GM18951 (cell line): ENCODE results near the gene PIEZO1.

ENCODE experiments used
- POLR2A ChIP-seq: IDR thresholded peaks from 4 replicates; pipeline ENCODE4 v1.6.1; 2011; ENCODE audit warnings: mild to moderate bottlenecking; ENCODE audit not compliant: insufficient read length, insufficient read depth; ENCODE audit errors: extremely low read depth
- in situ Hi-C: fragments of 300-500 bp; cut with MboI; formaldehyde crosslinking; loops from one replicate; pipeline ENCODE4 v1.12.0; 2022; ENCODE audit warnings: low sequenced_read_pairs, mixed read lengths, inconsistent platforms; ENCODE audit not compliant: unreplicated experiment

PIEZO1 gene

DNA sequence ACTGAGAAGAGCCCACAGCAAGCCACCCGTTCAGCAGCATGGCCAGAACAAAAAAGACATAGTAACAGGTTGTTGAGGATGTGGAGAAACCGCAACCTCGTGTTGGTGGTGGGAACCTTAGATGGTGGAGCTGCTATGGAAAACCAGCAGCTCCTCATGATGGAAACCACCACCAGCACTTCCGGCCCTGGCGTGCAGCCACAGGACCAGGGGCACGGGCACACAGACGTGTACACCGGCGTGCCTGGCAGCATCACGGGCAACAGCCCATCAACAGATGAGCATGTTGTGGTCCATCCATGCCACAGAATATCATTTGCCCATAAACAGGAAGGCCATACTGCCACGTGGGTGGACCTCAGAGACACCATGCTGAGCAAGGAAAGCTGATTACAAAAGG is 66.8 kb downstream of the PIEZO1 start:
- in situ Hi-C loops, result no loop called here
- no peak for TF ChIP-seq POLR2A

DNA sequence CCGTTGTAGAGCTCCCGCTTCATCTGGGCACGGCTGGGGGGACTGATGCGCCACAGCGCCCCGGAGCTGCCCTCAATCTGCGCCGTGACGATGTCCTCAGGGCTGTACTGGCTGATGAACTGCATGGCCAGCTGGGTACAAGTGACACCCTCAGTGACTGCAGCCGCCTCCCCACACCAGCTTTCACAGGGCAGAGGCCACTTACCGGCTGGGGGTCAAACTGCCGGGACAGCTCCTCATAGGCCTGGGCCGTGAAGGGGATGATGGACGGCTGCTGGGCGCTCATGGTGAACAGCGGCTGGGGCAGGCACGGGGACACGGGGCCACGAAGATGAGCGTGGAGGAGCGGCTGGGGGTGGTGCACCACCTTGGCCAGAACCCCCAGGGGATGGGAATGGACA is 68.4 kb downstream of the PIEZO1 start:
- in situ Hi-C loops, result no loop called here

DNA sequence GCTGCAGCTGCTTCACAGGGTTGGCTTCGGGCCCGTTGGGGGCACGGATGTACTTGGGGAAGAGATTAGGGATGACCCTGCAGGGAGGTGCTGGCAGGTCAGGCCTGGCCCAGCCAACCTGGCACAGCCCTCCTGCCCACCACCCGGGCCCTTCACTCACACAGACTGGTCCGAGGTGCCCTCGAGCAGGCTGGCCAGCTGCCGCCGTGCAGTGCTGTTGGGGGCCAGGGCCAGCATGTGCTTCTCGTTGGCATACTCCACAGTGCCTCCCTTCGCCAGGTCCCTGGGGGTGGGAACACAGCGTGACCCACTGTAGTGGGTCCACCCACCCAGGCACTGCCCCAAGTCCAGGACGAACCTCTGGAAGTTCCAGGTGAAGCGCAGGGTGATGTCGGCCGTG is 68.8 kb downstream of the PIEZO1 start:
- in situ Hi-C loops, result no loop called here
- no peak for TF ChIP-seq POLR2A

More for the DNA sequence above, 68.4 kb downstream of the PIEZO1 start:
- TF ChIP-seq POLR2A, result no peak

DNA sequence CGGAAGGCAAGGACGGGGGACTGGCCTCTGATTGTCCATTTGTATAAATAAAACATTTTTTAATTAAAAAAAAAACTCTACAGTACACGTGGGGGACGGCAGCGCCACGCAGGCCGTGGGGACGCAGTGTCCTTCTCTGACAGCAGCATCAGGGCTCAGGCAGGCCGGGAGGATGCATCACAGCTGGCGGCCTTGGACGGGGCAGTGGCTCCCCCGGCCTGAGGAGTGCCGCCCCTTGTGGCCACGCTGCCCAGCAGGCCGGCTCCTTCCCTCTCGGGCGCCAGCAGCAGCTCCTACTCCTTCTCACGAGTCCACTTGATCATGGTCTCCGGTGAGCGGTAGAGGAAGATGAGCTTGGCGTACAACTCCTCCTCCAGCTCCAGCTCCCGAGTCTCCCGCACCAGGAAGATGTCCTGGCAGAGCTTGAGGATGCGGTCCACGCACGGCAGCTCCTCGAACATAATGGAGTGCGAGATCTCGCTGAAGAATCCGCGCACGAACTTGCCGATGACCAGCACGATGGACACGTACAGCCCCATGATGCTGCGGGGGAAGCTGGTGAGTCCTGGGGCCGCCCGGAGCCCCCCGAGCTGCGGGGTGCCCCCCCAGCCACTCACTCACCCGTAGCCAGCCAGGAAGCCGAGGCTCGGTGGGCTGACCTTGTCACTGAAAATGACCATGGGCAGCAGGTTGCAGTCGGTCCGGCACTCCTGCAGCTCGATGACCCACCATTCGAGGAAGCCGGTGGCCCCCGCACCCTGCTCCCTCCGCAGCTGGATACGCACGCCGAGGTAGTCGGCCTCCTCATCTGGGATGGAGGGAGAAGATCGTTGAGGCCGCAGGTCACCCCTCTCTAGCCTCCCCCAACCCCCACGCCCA is 69.5 kb downstream of the PIEZO1 start:
- peak; percentile 18 for TF ChIP-seq POLR2A

DNA sequence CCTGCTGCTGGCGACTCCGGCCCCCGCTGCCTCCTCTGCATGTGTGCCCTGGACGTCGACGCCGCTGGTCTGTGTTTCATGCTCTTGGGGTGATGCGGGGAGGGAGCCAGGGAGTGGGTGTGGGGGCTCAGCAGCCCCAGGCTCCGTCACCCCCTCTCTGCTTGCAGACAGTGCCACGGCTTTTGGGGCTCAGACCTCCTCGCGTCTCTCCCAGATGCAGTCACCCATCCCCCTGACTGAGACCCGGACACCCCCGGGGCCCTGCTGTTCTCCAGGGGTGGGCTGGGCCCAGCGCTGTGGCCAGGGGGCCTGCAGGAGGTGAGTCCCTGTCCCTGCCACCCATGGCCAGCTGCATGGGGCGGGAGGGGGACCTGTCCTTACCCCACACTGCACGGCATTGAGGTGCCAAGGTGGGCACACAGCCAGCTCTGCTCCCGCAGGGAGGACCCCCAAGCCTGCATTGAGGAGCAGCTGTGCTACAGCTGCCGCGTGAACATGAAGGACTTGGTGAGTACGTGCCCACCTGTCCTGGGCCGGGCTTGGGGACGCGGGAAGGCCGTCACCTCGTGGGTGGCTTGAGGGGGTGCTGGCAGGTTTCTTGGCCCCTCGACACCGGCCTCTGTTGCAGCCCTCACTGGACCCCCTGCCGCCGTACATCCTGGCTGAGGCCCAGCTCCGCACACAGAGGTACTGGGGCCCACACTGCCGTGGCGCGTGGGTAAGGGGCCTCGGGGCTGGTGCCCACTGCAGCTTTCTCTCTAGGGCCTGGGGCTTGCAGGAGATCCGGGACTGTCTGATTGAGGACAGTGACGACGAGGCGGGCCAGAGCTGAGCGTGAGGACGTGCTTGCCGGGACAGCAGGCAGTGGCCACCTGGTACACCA is 70.4 kb downstream of the PIEZO1 start:
- in situ Hi-C loops, result no loop called here

More for the DNA sequence above, 69.5 kb downstream of the PIEZO1 start:
- in situ Hi-C loops, result no loop called here

DNA sequence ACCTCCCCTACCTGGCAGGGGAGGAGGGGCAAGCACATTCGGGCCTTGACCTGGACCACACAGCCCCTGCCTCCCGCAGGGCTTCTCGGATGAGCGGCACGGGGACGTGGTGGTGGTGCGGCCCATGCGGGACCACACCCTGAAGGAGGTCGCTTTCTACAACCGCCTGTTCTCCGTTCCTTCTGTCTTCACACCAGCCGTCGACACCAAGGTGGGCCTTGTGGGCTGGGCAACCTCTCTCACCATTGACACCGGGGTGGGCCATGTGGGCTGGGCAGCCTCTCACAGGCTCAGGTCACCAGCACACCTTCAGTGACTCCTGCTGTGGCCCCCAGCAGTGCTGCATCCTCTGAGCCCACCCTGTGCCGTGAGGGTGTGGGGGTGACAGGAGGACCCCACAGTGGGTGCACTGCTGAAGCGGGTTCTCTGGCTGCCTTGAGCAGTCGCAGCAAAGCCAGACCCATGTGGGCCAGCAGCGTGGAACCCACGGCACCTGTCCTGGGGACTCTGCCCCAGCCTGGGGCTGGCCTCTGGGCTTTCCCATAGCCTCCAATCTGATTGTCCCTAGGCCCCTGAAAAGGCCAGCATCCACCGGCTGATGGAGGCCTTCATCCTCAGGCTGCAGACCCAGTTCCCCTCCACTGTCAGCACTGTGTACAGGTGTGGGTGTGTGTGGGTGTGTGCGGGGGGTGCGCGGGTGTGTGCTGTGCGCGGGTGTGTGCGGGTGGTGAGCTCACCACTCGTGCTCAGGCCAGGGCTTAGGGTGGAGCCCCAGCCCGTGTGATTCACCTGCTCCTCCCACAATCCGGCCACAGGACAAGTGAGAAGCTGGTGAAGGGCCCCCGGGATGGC is 71.2 kb downstream of the PIEZO1 start:
- in situ Hi-C loops, result no loop called here
- no peak for TF ChIP-seq POLR2A

More for the DNA sequence above, 70.4 kb downstream of the PIEZO1 start:
- TF ChIP-seq POLR2A, result no peak

DNA sequence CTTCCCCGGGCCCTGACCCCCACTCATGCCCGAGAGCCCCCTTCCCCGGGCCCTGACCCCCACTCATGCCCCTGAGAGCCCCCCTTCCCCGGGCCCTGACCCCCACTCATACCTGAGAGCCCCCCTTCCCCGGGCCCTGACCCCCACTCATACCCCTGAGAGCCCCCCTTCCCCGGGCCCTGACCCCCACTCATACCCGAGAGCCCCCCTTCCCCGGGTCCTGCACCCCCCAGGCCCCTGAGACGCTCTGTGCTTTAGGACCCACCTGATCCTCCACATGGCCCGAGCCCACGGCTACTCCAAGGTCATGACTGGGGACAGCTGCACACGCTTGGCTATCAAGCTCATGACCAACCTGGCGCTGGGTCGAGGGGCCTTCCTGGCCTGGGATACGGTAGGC is 72.0 kb downstream of the PIEZO1 start:
- in situ Hi-C loops, result no loop called here

DNA sequence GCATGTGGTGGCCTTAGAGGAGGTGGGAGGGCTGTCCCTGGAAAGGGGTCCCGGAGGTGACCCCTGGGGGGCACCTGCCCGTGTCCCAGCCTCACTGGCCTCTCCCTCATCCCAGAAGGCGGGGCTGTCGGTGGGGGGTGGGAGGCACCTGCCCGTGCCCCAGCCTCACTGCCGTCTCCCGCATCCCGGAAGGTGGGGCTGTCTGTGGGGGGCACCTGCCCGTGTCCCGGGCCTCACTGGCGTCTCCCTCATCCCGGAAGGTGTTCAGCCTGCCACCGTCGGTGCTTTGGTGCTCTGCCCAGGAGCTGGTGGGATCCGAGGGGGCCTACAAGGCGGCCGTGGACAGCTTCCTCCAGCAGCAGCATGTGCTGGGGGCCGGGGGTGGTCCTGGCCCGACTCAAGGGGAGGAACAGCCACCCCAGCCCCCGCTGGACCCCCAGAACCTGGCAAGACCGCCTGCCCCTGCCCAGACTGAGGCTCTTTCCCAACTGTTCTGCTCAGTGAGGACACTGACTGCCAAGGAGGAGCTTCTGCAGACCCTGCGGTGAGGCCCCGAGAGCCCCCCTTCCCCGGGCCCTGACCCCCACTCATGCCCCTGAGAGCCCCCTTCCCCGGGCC is 72.5 kb downstream of the PIEZO1 start:
- TF ChIP-seq POLR2A, result no peak
- in situ Hi-C loops, result no loop called here

More for the DNA sequence above, 72.0 kb downstream of the PIEZO1 start:
- TF ChIP-seq POLR2A, result no peak

DNA sequence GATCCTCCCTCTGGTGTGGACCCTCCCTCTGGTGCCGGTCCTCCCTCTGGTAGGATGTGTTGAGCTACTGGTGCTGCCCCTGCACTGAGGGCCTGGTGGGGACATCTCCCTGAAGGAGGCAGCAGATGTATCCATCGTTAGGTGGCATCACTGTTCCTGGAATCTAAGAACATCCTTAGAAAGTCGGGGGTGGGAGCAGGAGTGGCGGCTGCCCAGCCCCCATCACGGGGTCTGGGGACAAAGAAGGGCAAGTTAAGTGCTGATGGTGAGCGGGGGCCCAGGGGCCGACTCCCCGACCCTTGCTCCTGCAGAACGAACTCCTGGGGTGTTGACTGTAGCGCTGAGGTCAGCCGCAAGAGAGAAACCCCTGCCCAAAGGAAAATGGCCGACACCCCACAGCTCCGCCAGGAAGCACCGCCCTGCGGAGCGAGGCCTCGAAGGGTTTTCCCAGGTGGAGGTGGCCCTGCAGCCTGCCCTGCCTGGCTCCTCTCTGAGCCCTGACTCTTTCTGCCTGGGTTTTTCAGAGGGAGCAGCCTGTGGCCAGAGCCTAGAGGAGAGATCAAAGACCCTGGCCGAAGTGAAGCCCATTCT is 73.2 kb downstream of the PIEZO1 start:
- TF ChIP-seq POLR2A, result no peak
- in situ Hi-C loops, result no loop called here

DNA sequence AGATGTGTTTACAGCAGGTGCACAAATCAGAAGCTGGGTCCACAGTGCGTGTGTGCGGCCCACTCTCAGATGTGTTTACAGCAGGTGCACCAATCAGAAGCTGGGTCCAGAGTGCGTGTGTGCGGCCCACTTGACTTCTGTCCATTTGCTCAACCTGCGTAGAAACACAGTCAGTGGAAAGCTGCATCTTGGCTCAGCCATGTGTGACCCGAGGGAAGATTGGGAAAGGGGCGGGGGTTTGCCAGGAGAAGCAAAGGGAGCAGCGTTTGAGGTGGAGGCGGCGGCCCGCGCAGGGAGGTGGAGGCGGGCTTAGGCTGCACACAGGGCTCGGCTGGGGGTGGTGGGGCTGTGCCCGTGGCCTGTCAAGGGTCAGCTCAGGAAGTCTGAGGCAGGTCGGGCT is 74.5 kb downstream of the PIEZO1 start:
- TF ChIP-seq POLR2A, result no peak
- in situ Hi-C loops, result no loop called here

DNA sequence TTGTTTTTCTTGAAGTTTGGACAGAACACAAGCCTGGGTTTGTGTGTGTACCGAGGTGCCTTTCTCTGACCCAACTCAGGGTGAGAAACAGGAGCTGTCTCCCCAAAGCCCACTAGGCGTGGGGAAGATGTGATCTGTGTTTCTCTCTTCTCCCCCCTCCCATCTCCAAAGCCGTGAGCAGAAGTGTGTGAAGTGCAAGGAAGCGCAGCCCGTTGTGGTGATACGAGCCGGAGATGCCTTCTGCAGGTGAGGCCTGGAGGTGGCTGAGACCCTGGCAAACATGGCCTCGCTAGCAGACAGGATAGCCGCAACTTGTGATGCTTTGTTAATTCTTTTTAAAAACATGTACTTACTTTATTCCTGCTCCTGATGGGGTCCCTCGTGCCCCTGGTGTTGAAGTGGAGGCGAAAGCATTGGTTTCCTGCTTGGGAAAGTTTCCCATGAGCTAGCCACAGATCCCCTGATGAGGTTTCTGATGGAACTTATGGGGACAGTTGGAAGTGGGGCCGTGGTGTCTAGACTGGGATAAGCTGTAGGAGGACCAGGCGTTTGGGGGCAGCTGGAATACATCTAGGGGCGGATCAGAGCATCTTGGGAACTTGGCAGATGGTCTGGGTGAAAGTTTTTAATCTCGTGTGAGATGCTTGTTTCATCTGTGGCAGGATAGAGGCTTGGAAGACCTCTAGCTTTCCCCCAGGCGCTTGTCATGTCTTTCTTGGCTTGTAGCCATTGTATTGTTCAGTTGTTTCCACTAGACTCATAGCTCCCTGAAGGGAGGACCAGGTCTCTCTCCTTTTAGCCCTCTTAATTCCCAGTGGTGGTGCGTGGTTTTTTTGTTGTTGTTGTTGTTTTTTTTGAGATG is 77.8 kb downstream of the PIEZO1 start:
- in situ Hi-C loops, result no loop called here
- TF ChIP-seq POLR2A, result no peak
